SK-N-SH (cell line): Measurements from ENCODE around the gene CCL4. TPM values are rescaled to one million over a fixed set of nuclear protein-coding genes. Genes with fewer than 3 reads are reported as not detected.

ENCODE experiments used
- CTCF ChIA-PET: fragments of 300-600, 350-600 bp; formaldehyde crosslinking; extraction: SDS; loops from one replicate; lab custom pipeline; 2021; lab: Yijun Ruan, JAX
- POLR2A ChIA-PET: fragments of 350-600 bp; sonication (Branson Sonifier 250); formaldehyde crosslinking; extraction: SDS; loops from one replicate; lab custom pipeline; 2020; ENCODE audit warnings: antibody characterized with exemption, inconsistent platforms; lab: Yijun Ruan, JAX
- DNase-seq: peaks from one replicate; pipeline ENCODE4 v3.0.0; 2012
- H2AFZ ChIP-seq: fragments of 200-600 bp; sonication (generic); 2 replicates; pipeline ENCODE4 v1.8.1; 2016; ENCODE audit warnings: antibody characterized with exemption, mild to moderate bottlenecking, low read depth
- H3F3A ChIP-seq: fragments of 200-600 bp; sonication (generic); replicated peaks from 2 replicates; pipeline ENCODE3; 2016; ENCODE audit warnings: antibody characterized with exemption, mild to moderate bottlenecking; ENCODE audit not compliant: insufficient read depth
- H3K27ac ChIP-seq, 2 experiments: fragments of 200-500 bp in 1 of 2; fragments of 200-600 bp in 1 of 2; sonication (Bioruptor generic) in 1 of 2; sonication (generic), shearing (Covaris generic) in 1 of 2; 2 replicates each; pipeline versions ENCODE4 v1.5.1 to v1.6.1; 2014 to 2016; ENCODE audit warnings: low read depth in 2 of 2, inconsistent platforms in 1 of 2, low read length in 1 of 2, mild to moderate bottlenecking in 1 of 2, mixed read lengths in 1 of 2
- H3K27me3 ChIP-seq: fragments of 200-600 bp; sonication (generic), shearing (Covaris generic); 2 replicates; pipeline ENCODE4 v1.6.1; 2016; ENCODE audit warnings: mixed run types; ENCODE audit not compliant: insufficient read depth
- H3K36me3 ChIP-seq, 2 experiments: fragments of 200-500 bp in 1 of 2; fragments of 200-600 bp in 1 of 2; sonication (Bioruptor generic) in 1 of 2; sonication (generic) in 1 of 2; replicated peaks in 1 of 2; 2 replicates each; pipeline versions ENCODE3 to v1.5.1; 2014 to 2016; ENCODE audit warnings: low read length in 1 of 2, mild to moderate bottlenecking in 1 of 2; ENCODE audit not compliant: insufficient read depth in 2 of 2, control insufficient read depth in 1 of 2
- H3K4me1 ChIP-seq, 2 experiments: fragments of 200-500 bp in 1 of 2; fragments of 200-600 bp in 1 of 2; sonication (Bioruptor generic) in 1 of 2; sonication (generic), shearing (Covaris generic) in 1 of 2; 2 replicates each; pipeline versions ENCODE4 v1.5.1 to v1.6.1; 2014 to 2016; ENCODE audit warnings: low read depth in 1 of 2, low read length in 1 of 2, mixed run types in 1 of 2; ENCODE audit not compliant: insufficient read depth in 2 of 2, control insufficient read depth in 1 of 2
- H3K4me2 ChIP-seq: fragments of 200-600 bp; sonication (generic), shearing (Covaris generic); 2 replicates; pipeline ENCODE4 v1.6.1; 2017; ENCODE audit warnings: mixed run types
- H3K4me3 ChIP-seq, 2 experiments: fragments of 200-500 bp in 1 of 2; fragments of 200-600 bp in 1 of 2; sonication (Bioruptor generic) in 1 of 2; sonication (generic), shearing (Covaris generic) in 1 of 2; 2 replicates each; pipeline versions ENCODE4 v1.5.1 to v1.8.1; 2014 to 2016; ENCODE audit warnings: low read depth in 2 of 2, inconsistent platforms in 1 of 2, low read length in 1 of 2, mild to moderate bottlenecking in 1 of 2, mixed read lengths in 1 of 2, moderate library complexity in 1 of 2
- H3K79me2 ChIP-seq: fragments of 200-600 bp; sonication (generic); 2 replicates; pipeline ENCODE4 v1.8.1; 2017; ENCODE audit warnings: mild to moderate bottlenecking; ENCODE audit not compliant: insufficient read depth
- H3K9ac ChIP-seq: fragments of 200-600 bp; sonication (generic); 2 replicates; pipeline ENCODE4 v1.6.1; 2017; ENCODE audit warnings: mixed run types
- H3K9me2 ChIP-seq: fragments of 200-600 bp; sonication (generic); 2 replicates; pipeline ENCODE4 v1.6.1; 2017; ENCODE audit warnings: mixed run types
- H3K9me3 ChIP-seq: fragments of 200-600 bp; sonication (generic); 2 replicates; pipeline ENCODE4 v1.6.1; 2017; ENCODE audit warnings: mixed run types, mild to moderate bottlenecking, moderate library complexity
- H4K20me1 ChIP-seq: fragments of 200-600 bp; sonication (generic); 2 replicates; pipeline ENCODE4 v1.6.1; 2017; ENCODE audit warnings: mild to moderate bottlenecking, mixed run types; ENCODE audit not compliant: insufficient read depth
- EZH2phosphoT487 ChIP-seq: fragments of 200-600 bp; sonication (generic); IDR thresholded peaks from 2 replicates; pipeline ENCODE4 v1.6.1; 2017; ENCODE audit warnings: low read depth, mixed run types, mild to moderate bottlenecking, antibody characterized with exemption, moderate library complexity, borderline replicate concordance
- FOSL2 ChIP-seq: IDR thresholded peaks from 2 replicates; pipeline ENCODE4 v1.4.0; 2012; ENCODE audit warnings: low read depth, mild to moderate bottlenecking, moderate library complexity, borderline replicate concordance
- FOXM1 ChIP-seq: IDR thresholded peaks from 2 replicates; pipeline ENCODE4 v1.4.0; 2012; ENCODE audit warnings: low read depth, mild to moderate bottlenecking
- JUND ChIP-seq: IDR thresholded peaks from 2 replicates; pipeline ENCODE4 v1.4.0; 2012
- MEF2A ChIP-seq: IDR thresholded peaks from 2 replicates; pipeline ENCODE4 v1.4.0; 2012; ENCODE audit warnings: low read depth, borderline replicate concordance
- MXI1 ChIP-seq: IDR thresholded peaks from 2 replicates; pipeline ENCODE4 v1.6.1; 2012; ENCODE audit warnings: mild to moderate bottlenecking, low read depth, low read length, improper control_type of control experiment
- NFIC ChIP-seq: IDR thresholded peaks from 2 replicates; pipeline ENCODE4 v1.4.0; 2012; ENCODE audit warnings: borderline replicate concordance
- RFX5 ChIP-seq: IDR thresholded peaks from 2 replicates; pipeline ENCODE4 v1.6.1; 2012; ENCODE audit warnings: mild to moderate bottlenecking, improper control_type of control experiment, low read length
- RXRA ChIP-seq: IDR thresholded peaks from 2 replicates; pipeline ENCODE4 v1.4.0; 2012; ENCODE audit warnings: low read depth, mild to moderate bottlenecking, borderline replicate concordance
- SIN3A ChIP-seq: IDR thresholded peaks from 2 replicates; pipeline ENCODE4 v1.6.1; 2012; ENCODE audit warnings: low read depth, mild to moderate bottlenecking, low read length, moderate library complexity, borderline replicate concordance
- TAF1 ChIP-seq: IDR thresholded peaks from 2 replicates; pipeline ENCODE4 v1.6.1; 2012; ENCODE audit warnings: low read depth, mild to moderate bottlenecking, low read length, moderate library complexity, borderline replicate concordance
- TCF12 ChIP-seq: IDR thresholded peaks from 2 replicates; pipeline ENCODE4 v1.4.0; 2012
- TEAD4 ChIP-seq: IDR thresholded peaks from 2 replicates; pipeline ENCODE4 v1.4.0; 2012; ENCODE audit warnings: mild to moderate bottlenecking, borderline replicate concordance; ENCODE audit not compliant: insufficient read depth
- WGBS: methylation state at CpG from one replicate; pipeline ENCODE4 v1.1.6; 2017; ENCODE audit warnings: low lambda C conversion rate; 5-methylcytosine and 5-hydroxymethylcytosine counted together
- polyA plus RNA-seq, 3 experiments: library from polyadenylated mRNA; depleted of rRNA; stranded (reverse); fragments of >200 nt; gene quantifications; 2 replicates each; pipeline ENCODE4 v1.2.3, GENCODE V29; 2012
- TF ChIP-seq, protein P1 (sequence below): fragments of 150-350 bp; IDR thresholded peaks from 2 replicates; pipeline ENCODE4 v1.6.1; 2016; ENCODE audit warnings: mild to moderate bottlenecking, low read depth, low read length
- TF ChIP-seq, protein P2 (sequence below): fragments of 150-350 bp; IDR thresholded peaks from 2 replicates; pipeline ENCODE4 v1.6.1; 2017; ENCODE audit warnings: antibody characterized with exemption, low read length, low read depth, borderline replicate concordance
- TF ChIP-seq, protein P3 (sequence below): IDR thresholded peaks from 2 replicates; pipeline ENCODE4 v1.4.0; 2012; ENCODE audit warnings: low read depth, borderline replicate concordance
- TF ChIP-seq, protein P4 (sequence below): IDR thresholded peaks from 2 replicates; pipeline ENCODE4 v1.4.0; 2012; ENCODE audit warnings: low read depth
- TF ChIP-seq, protein P5 (sequence below): IDR thresholded peaks from 2 replicates; pipeline ENCODE4 v1.4.0; 2012; ENCODE audit warnings: low read depth, borderline replicate concordance
- TF ChIP-seq, protein P6 (sequence below): IDR thresholded peaks from 2 replicates; pipeline ENCODE4; 2012

The CCL4 gene
- polyA plus RNA-seq, 1 of the 3 experiments (the other 2 are of a cell fraction): not detected

DNA sequence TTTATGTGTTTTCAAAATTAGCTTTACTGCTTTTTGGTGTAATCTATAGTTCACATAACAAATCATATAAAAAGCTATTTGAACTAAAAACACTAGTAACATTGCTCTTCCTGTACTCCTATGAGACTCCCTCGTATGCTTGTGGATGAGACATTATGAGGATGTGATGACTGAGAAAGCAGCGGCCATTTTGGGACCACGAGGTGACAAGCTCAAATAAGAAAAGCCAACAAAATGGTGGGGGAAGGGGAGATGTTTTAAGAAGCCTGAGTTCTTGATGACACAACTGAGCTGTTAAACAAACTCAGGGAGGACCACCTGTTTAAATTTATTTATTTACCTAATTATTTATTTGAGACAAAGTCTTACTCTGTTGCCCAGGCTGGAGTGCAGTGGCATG is 35.1 kb upstream of the CCL4 start:
- no peaks in the 10 kb centered on the region for H3K9me3 ChIP-seq
- TF ChIP-seq TAF1 (no peak), TCF12 (no peak), RXRA (no peak), EZH2phosphoT487 (no peak), TEAD4 (no peak)
- TF ChIP-seq, all 33 proteins: peak for 0
- Histone ChIP-seq H3K36me3 (no peaks in the 10 kb centered on the region), H4K20me1 (no peaks in the 10 kb centered on the region), H3K79me2 (no peaks in the 10 kb centered on the region), H3K4me1 (no peaks in the 10 kb centered on the region), H3K27me3 (no peaks in the 10 kb centered on the region; the same call in 1 of the 2 replicates), H3K9me2 (no peaks in the 10 kb centered on the region), H3F3A (no peaks in the 10 kb centered on the region), H3K4me2 (no peak overlapping the region), H2AFZ (no peak overlapping the region), H3K27ac (no peak overlapping the region), H3K9ac (no peak overlapping the region), H3K4me3 (no peak overlapping the region)
- ChIA-PET POLR2A (no interaction called here), CTCF (interaction anchor here (1.0 to 1.2 kb wide), 3 partner anchors 9 to 99 kb away, joined by 3 read pairs; no protein-coding TSS in a partner anchor)
- no peak for DNase-seq
- 0% methylated on average over 3 of the region's 3 CpGs for WGBS

DNA sequence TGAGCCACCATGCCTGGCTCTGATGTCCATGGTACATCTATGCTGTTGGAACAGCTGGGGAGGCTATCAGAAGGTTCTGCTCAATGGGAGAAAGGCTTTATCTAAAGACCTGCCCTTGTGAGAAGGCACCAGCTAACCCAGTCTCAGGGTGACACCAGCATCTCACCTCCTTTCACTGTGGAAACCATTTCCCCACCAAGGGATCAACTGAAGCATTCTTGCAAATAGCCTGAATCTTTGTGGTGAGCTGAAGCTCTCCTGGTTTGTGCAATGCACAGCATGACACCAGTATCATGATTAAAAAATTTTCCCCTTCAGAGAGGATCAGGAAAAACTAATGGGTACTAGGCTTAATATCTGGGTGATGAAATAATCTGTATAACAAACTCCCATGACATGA is 34.5 kb upstream of the CCL4 start:
- H3K4me1 ChIP-seq: no peaks in the 10 kb centered on the region
- no peak for DNase-seq
- H3K9me3 ChIP-seq: no peaks in the 10 kb centered on the region
- CTCF ChIA-PET: interaction anchor here (1.0 to 1.2 kb wide), 3 partner anchors 9 to 100 kb away, joined by 3 read pairs; no protein-coding TSS in a partner anchor
- no peak overlapping the region for H2AFZ ChIP-seq
- no peaks in the 10 kb centered on the region for H4K20me1 ChIP-seq
- no peak overlapping the region for H3K9ac ChIP-seq
- TF ChIP-seq, protein P1, sequence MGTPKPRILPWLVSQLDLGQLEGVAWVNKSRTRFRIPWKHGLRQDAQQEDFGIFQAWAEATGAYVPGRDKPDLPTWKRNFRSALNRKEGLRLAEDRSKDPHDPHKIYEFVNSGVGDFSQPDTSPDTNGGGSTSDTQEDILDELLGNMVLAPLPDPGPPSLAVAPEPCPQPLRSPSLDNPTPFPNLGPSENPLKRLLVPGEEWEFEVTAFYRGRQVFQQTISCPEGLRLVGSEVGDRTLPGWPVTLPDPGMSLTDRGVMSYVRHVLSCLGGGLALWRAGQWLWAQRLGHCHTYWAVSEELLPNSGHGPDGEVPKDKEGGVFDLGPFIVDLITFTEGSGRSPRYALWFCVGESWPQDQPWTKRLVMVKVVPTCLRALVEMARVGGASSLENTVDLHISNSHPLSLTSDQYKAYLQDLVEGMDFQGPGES: no peak
- TF ChIP-seq NFIC (no peak), SIN3A (no peak), FOSL2 (no peak), FOXM1 (no peak), EZH2phosphoT487 (no peak), MXI1 (no peak), RFX5 (no peak), JUND (no peak), TEAD4 (no peak), TAF1 (no peak), MEF2A (no peak)
- TF ChIP-seq, protein P2, sequence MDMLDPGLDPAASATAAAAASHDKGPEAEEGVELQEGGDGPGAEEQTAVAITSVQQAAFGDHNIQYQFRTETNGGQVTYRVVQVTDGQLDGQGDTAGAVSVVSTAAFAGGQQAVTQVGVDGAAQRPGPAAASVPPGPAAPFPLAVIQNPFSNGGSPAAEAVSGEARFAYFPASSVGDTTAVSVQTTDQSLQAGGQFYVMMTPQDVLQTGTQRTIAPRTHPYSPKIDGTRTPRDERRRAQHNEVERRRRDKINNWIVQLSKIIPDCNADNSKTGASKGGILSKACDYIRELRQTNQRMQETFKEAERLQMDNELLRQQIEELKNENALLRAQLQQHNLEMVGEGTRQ: no peak
- TF ChIP-seq, protein P3, sequence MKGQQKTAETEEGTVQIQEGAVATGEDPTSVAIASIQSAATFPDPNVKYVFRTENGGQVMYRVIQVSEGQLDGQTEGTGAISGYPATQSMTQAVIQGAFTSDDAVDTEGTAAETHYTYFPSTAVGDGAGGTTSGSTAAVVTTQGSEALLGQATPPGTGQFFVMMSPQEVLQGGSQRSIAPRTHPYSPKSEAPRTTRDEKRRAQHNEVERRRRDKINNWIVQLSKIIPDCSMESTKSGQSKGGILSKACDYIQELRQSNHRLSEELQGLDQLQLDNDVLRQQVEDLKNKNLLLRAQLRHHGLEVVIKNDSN: no peak
- TF ChIP-seq, protein P4, sequence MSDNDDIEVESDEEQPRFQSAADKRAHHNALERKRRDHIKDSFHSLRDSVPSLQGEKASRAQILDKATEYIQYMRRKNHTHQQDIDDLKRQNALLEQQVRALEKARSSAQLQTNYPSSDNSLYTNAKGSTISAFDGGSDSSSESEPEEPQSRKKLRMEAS: no peak
- TF ChIP-seq, protein P5, sequence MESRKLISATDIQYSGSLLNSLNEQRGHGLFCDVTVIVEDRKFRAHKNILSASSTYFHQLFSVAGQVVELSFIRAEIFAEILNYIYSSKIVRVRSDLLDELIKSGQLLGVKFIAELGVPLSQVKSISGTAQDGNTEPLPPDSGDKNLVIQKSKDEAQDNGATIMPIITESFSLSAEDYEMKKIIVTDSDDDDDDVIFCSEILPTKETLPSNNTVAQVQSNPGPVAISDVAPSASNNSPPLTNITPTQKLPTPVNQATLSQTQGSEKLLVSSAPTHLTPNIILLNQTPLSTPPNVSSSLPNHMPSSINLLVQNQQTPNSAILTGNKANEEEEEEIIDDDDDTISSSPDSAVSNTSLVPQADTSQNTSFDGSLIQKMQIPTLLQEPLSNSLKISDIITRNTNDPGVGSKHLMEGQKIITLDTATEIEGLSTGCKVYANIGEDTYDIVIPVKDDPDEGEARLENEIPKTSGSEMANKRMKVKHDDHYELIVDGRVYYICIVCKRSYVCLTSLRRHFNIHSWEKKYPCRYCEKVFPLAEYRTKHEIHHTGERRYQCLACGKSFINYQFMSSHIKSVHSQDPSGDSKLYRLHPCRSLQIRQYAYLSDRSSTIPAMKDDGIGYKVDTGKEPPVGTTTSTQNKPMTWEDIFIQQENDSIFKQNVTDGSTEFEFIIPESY: no peak
- TF ChIP-seq, protein P6, sequence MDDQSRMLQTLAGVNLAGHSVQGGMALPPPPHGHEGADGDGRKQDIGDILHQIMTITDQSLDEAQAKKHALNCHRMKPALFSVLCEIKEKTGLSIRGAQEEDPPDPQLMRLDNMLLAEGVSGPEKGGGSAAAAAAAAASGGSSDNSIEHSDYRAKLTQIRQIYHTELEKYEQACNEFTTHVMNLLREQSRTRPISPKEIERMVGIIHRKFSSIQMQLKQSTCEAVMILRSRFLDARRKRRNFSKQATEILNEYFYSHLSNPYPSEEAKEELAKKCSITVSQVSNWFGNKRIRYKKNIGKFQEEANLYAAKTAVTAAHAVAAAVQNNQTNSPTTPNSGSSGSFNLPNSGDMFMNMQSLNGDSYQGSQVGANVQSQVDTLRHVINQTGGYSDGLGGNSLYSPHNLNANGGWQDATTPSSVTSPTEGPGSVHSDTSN: no peak
- H3K9me2 ChIP-seq: no peaks in the 10 kb centered on the region
- no peaks in the 10 kb centered on the region for H3K79me2 ChIP-seq
- POLR2A ChIA-PET: no interaction called here
- no peak overlapping the region for H3K4me3 ChIP-seq
- H3K36me3 ChIP-seq: no peaks in the 10 kb centered on the region
- H3K27ac ChIP-seq: no peak overlapping the region
- no peaks in the 10 kb centered on the region; the same call in 1 of the 2 replicates for H3K27me3 ChIP-seq
- no peak overlapping the region for H3K4me2 ChIP-seq
- H3F3A ChIP-seq: no peaks in the 10 kb centered on the region
